Measurements from ENCODE around the gene DMWD.
A peak's percentile ranks its signal among the peaks of the same experiment; 100 is the strongest.

The DMWD gene, protein sequence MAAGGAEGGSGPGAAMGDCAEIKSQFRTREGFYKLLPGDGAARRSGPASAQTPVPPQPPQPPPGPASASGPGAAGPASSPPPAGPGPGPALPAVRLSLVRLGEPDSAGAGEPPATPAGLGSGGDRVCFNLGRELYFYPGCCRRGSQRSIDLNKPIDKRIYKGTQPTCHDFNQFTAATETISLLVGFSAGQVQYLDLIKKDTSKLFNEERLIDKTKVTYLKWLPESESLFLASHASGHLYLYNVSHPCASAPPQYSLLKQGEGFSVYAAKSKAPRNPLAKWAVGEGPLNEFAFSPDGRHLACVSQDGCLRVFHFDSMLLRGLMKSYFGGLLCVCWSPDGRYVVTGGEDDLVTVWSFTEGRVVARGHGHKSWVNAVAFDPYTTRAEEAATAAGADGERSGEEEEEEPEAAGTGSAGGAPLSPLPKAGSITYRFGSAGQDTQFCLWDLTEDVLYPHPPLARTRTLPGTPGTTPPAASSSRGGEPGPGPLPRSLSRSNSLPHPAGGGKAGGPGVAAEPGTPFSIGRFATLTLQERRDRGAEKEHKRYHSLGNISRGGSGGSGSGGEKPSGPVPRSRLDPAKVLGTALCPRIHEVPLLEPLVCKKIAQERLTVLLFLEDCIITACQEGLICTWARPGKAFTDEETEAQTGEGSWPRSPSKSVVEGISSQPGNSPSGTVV

DNA sequence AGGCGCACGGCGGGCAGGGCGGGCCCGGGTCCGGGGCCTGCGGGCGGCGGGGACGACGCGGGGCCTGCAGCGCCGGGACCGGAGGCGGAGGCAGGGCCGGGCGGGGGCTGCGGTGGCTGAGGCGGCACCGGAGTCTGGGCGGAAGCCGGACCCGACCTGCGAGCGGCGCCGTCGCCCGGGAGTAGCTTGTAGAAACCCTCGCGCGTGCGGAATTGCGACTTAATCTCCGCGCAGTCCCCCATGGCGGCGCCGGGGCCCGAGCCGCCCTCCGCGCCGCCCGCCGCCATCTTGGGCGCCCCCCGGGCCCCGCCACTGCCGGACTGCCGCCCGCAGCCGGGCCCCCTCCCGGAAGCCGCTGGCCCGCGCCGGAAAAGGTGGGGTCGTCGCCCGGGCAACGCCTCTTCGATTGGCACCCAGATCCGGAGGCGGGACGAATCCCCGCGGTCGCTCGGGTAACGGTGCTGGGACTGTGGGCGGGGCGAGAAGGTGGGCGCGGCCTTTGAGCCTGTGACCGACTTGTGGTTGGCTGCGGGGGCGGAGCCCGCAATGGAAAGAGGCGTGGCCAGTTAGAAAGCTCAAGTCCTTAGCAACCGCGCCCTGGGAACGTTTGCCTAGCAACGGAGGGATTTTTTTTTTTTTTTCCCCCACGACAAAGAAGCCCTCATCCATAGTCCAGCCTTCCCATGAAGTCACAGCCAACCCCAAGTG, at the start of gene DMWD:
Gene DMWD (minus strand): TSS at position 376 of the 708 bp plus-strand sequence. CDS start 89 bp downstream, at position 287.
- peak; percentile 100 for DNase-seq

DNA sequence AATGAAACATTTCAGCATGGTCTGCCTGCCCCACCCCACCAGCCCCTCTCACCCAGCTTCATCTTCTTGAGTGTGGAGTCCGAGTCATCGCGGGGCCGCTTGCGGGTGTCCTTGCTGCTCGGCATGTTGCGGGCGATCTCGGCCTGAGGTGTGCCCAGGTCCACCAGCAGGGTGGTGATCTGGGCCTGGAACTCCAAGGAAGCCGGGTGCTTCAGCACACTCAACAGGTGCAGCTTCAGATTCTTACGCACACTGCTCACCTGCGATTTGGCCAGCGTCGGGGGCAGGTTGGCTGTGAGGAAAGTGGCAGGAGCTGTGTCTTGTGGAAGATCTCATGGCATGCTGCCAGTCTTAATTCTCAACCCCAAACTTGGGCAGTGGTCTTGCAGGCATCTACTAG, 49.6 kb upstream of the DMWD start:
- DNase-seq: no peak

DNA sequence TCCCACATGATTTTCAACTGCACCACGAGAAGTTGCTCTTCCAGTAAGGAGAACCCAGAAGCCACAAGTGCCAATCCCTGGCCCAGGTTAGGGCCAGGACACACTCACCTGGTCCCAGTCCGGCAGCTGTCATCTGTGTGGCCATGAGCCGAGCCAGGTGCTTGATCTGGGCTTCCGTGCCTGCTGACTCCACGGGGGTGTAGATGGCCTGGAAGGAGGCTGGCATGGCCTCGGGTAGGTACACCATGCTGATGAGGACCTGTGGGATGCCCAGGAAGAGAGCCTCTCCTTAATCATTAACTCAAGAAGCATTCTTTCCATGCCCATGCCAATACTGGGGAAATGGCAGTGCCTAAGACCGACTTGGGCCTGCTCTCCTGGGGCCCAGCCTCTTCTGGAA, 42.3 kb upstream of the DMWD start:
- DNase-seq: no peak

DNA sequence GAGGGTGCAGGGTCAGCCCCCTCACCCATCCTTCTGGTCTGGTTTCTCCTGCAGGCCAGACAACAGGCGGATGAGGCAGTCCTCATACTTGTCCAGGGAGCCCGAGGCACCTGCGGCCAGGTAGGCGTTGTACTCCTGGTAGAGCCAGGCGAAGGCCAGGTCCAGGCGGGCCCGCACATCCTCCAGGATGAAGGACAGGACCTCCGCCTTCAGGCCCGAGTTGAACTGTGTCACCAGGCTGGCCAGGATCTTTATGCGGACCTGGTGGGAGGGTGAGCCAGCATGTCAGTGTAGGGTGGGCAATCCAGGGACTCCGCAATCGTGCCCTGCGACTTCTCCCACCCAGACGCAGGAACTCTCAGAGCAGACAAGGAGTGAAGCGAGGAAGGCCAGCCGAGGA, 36.3 kb upstream of the DMWD start:
- DNase-seq: no peak

DNA sequence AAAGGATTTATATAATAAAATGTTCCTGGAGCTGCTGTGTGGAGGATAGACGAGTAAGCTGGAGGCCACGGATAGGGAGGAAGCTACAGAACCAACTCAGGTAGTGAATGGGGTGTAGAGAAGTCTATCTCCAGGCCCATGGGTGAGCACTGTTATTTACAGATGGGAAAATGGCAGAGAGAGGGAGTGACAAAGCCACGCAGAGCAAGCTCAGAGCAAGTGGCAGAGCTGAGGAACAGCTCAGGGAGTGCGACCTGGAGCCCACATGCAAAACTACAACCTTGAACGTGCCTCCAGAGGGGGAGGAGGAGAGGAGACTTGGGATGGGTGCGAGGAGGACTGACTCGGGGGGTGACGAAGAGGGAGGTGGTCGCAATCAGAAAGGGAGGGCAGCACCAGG, 35.9 kb upstream of the DMWD start:
- no peak for DNase-seq

DNA sequence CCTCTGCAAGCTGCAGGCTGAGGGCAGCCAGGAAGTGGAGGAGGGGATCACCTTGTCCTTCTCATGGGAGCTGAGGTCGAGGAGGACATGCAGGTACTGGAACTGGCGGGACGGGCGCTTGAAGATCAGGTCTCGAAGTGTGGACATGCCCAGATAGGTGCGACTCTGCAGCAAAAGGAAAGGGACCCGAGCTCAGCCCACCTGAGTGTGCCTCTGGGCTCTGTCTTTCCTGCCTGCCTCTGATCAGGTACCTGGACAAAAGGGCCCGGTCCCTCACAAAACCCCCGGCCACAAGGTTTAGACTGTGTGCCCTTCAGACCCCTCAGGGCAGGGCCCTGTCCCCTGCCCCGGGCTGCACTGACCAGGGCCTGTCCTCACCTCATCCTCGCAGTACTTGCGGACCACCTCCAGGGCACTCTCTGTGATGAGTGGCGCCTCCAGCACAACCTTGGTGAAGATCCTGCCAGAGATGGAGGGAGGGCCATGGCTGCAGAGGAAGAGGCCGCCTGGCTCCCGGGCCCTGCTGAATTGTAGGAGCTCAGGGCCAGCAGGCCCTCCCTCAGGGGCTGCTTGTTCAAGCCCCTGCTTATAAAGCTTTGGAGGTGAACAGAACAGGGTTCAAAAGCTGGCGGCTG, 34.9 kb upstream of the DMWD start:
- DNase-seq: no peak

DNA sequence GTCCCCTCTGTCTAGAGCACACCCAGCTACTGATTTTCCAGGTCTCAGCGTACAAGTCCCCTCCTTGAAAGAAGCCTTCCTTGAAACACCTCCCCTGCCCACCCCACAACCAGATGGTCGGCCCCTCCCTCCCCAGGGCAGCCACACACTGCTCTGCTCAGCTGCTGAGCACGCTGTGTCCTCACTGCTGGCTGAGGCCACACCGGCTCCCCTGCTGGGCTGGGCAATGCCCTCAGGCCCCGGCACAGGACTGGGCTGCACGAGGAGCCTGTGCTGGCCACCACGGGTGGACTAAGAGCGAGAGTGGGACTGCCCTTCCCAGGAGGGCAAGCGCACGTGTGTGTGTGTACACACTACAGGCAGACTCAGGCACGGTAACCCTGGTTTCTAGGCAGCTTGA, 34.3 kb upstream of the DMWD start:
- no peak for DNase-seq

DNA sequence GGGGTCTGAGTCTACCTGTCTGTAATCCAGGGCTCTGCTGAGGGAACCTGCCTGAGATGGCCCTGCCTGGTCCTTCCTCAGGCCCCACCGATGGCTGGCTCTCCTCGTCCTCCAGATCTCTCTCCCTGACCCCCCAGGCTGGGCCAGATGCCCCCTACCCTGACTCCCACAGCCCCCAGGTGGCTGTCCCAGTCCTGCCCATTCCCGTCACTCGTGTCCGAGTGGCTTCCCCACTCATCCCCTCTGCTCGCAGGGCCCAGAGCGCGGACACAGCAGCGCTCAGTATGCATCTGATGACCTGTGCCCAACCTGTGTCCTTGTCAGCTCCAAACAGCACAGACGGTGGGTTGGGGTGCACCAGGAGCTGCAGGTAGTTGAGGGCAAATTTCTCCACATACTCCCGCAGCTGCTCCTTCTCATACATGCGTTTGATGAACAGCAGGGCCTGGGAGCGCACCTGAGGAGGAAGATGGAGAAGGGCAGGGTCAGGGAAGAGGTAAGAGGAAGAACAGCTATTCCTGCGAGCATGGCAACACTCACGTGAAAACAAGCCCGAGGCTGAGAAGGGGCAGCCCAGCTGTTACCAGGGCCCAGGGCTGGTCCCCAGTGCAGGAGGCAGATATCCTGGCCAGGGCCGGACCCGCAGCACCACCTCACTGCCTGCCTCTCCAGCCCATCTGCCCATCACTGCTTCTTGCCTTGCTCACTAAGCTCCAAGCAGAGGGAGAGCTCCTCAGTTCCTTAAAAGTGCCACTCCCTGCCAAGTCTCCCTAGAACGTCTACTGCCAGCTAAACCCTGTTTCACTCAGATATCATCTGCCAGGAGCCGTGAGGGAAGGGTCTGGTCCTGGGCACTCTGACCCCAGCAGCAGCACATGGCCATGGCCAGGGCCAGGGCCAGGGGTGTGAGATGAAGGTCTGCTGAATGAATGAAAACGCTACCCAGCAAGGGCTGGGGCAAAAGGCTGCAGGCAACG, 33.6 kb upstream of the DMWD start:
- DNase-seq: no peak

DNA sequence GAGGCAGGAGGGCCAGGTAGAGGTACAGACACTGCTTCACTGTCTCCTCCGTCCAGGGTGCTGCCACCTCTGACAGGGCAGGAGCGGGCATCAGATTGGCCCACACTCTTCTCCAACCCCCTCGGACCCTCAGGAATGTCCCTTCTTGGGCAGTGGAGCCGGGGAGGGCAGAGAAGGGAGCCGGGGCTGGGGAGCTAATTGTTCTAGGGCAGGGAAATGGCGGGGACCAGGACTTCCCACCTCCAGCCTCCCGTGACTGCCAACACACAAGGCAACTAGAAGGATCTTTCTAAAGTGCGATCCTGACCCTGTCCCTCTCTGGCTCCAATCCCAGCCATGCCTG, 32.6 kb upstream of the DMWD start:
- DNase-seq: no peak

DNA sequence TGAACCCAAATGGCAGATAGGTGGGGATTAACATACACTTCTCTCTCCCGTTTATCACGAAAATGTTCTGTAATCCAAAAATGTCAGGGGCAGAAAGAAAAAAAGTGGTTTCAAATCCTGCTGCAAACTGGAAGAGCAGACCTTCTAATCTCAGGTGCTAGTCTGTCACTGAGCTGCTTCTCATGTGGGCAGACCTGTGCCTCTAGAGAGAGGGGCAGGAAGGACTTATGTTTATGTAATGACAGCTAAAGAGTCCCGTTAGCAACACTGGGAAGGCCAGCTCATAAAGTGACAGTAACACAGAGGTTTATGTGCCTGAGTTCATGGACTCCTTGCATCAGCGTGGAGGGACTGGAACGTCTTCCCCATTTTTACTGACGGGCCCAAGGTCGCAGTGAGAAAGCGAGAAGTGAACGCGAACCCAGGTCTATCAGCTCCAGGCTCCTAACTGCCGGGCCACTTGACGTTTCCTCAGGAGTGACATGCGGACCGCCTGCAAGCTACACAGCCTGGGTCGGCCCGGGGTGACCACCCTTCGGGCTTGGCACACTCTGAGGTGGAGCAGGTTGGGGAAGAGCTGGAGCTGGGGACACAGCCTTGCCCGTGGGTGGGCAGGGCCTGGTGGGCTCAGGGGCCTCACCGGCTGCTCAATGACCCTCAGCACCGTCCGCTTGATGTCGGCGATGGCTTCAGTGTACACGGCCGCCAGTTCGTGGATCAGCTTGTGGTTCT, 32.1 kb upstream of the DMWD start:
- no peak for DNase-seq

DNA sequence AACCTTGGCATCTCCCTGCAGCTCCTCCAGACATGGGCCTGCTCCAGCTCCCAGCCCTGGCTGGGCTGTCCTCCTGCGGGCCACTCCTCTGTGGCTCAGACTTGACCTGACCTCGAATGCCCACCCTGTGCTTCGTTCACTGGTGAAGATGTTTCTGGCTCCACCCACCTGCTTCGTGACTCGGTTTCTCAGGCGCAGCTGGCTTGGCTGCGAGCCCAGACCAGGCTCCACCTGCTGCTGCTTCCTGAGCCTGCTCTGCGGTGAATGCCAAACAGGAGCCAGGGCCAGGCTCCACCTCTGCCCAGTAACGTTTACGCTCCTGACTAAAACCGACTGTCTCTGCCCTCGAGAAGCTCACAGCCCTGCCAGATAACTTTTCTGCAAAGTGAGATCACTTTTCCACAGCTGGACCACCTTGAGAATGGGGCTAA, 31.4 kb upstream of the DMWD start:
- DNase-seq: no peak

DNA sequence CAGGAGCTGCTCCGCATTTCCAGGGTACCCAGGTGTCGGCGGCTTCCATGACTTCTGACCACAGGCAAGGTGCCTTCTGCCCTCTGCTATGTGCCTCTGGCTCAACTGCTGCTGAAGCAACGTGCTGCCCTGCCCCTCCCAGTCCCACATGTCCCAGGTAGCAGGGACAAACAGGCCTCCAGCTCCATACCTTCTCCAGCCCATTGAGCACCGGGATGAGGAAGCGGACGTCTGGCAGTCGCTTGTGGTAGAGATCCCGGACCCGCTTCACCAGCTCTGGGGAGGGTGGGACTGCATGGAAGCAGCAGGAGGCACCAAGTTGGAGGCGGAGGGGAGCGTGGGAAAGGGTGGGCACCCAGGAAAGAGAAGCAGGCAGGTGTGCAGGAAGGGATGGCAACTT, 30.5 kb upstream of the DMWD start:
- DNase-seq: no peak

DNA sequence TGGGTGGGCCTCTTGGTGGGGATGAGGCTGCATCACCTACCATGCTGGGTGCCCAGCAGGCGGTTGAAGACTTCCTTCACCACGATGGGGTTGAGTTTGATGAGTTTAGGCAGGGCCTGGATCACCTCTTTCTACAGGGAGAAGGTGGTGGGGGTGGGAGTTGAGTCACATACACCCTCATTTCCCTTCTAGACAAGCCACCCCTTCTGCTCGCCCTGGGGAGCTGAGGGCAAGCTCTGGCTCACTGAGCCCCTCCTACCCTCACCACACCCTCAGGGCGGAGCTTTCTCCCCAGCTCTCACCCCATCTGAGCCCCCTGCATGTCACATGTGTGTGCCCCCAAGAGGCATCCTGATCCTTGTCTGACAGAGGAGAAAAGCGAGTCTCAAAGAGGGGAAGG, 30.1 kb upstream of the DMWD start:
- no peak for DNase-seq

DNA sequence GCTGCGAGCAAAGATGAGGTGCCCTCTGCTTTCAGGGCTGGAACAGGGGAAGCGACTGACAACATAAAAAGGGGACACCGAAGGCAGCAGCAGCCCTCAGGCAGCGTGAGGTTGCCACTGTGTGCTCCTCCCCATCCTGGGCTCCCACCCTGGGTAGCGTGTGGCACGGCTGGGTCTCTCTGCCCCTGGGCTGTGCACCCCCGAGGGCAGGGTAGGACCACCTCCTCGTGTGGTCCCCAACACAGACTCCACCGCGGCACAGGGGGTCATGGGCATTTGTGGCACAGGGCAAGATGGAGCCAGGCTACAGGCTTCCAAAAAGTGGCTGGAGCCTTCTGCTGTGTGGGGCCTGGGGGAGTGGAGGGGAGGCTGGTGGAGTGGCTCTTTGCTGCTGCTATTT, 28.9 kb upstream of the DMWD start:
- no peak for DNase-seq

DNA sequence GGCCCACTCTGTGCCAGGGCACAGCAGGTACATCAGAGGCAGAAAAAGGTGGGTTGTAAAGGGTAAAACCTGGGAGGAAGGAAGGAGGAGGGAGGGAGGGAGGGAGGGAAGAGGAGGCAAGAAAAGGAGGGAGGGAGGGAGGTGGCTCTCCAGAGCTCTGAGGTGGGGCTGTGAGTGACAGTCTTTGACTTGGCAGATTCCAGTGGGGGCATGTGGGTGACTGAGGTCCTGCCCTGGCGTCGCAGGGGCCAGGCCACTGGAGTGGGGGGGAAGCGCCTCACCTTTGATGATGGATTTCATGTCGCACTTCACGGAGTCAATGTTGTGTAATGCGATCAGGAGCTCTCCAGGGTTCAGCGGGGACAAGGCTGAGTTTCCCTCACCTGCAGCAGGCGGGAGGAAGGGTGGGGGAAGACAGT, 28.5 kb upstream of the DMWD start:
- no peak for DNase-seq

DNA sequence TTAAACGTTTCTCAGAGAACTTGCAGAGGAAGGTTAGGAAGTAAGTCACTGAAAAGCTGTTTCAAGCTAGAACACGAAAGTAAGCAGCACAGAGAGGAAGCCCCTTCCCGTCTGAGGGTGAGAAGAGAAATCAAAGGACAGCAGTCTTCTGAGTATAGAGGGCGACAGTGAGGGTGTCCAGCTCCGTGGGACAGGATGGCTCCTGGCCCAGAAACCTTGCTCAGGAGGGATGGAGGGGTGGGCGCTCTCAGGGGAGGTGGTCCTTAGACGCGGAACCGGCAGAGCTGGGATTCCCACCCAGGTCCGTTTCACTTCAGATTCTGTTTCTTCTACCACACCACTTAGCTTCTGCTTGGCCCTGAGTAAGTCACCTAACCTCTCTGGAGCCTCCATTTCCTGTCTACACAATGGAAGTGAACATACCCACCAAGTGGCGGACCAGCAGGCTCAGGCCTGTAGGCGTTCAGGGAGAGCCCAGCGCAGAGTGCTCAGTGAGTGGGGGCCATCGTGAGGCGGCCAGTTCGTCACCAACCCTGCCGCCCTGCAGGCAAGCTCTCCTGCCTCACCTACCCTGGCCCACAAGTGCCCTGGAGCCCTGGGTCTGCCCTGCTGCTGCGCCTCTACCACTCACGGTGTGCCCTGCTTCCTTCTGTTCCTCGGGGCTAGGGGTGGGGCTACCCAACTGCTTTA, 27.9 kb upstream of the DMWD start:
- no peak for DNase-seq

DNA sequence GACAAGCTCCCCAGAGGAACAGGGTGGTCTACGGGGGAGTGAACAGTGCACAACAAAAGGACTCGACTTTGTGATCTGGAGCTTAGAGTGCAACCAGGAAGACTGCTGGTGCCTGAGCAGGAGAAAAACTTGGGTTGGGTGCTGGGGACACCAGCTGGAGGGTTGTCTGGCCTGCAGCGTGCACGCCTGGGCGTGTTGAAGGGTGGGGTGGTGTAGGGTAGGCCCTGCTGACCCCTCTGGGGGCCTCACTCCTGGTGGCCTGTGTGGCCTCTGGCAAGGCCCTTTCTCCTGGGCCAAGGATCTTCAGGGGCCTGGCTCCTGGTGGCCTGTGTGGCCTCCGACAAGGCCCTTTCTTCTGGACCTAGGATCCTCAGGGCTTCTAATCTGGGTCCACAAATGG, 27.1 kb upstream of the DMWD start:
- no peak for DNase-seq

DNA sequence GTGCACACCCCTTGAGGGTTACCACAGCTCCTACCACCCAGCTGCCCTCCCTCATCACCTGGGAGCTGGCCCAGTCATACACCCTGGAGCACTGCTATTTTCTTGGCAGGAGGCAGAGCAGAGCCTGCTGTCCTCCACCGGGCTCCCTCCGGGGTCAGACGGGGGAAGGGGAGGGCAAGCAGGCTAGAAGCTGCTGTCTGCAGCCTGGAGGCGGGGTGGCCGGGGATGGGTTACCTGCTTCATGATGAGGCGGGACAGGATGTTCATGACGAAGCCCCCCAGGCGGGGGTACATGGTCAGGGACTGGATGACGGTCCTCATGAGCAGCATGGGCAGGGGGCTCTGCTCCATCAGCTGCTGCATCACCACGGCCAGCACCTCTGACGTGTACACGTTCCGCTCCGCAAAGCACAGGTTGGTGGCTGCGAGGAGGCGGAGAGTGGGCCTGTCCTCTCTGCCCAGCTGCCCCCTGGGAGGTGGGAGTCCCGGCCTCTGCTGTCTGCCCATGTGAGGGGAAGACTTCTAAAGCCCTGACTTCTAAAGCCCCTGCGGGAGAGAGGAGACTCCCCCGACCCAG, 25.2 kb upstream of the DMWD start:
- no peak for DNase-seq

DNA sequence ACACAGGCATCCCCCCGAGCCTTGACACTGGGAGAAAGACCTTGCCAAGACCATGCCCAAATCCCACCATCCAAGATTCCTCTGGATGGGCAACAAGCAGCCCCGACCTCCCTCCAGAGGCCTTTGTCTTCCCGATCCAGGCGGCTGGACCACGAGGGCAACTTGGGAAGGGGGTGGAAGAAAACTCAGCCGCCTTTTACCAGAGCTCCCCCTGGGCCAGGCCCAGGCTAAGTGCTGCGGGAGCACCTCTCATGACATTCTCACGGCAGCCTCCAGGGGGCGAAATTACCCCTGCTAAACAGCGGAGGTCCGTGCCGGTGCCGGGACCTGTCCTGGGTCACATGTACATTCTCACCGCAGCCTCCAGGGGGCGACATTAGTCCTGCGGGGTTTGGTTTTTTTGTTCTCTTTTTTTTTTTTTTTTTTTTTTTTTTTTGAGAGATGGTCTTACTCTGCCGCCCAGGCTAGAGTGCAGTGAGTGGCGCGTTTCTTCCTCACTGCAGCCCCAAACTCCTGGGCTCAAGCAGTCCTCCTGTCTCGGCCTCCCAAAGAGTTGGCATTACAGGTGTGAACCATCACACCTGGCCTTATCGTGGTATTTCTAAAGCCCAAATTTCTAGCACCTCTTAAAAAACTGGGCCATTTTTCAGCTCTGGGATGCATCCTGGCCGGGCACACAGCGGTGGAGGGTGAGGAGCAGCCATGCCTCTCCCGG, 24.5 kb upstream of the DMWD start:
- DNase-seq: peak; percentile 93 to 96

Measured in activated CD4-positive, alpha-beta T cell treated with anti-CD3 and anti-CD28 coated beads for 4 hours (primary cell).